H9 (cell line): ENCODE measurements around the gene TNS2. TPM values are rescaled to one million over a fixed set of nuclear protein-coding genes. Genes with fewer than 3 reads are reported as not detected.
A peak's percentile ranks its signal among the peaks of the same experiment; 100 is the strongest.

Experiments used
- DNase-seq: peaks from one replicate; pipeline ENCODE4 v3.0.0-alpha.2; 2017
- H2AFZ ChIP-seq: one replicate; pipeline ENCODE4 v1.6.1; 2013; ENCODE audit warnings: mild to moderate bottlenecking, low read length, control low read depth, moderate library complexity
- H2AK5ac ChIP-seq: 2 replicates; pipeline ENCODE4 v1.6.1; 2013; ENCODE audit warnings: low read length, control low read depth, mixed read lengths; ENCODE audit not compliant: insufficient read length
- H2BK120ac ChIP-seq: one replicate; pipeline ENCODE4 v1.6.1; 2013; ENCODE audit warnings: low read depth, mild to moderate bottlenecking, low read length, control low read depth, inconsistent platforms; ENCODE audit not compliant: poor library complexity, severe bottlenecking
- H2BK12ac ChIP-seq: 2 replicates; pipeline ENCODE4 v1.6.1; 2013; ENCODE audit warnings: low read length, control low read depth, mixed read lengths, low read depth; ENCODE audit not compliant: insufficient read length
- H2BK15ac ChIP-seq: 2 replicates; pipeline ENCODE4 v1.6.1; 2013; ENCODE audit warnings: low read depth, low read length, control low read depth
- H2BK20ac ChIP-seq: one replicate; pipeline ENCODE4 v1.6.1; 2013; ENCODE audit warnings: low read depth, mild to moderate bottlenecking, low read length, control low read depth, inconsistent platforms; ENCODE audit not compliant: poor library complexity, severe bottlenecking
- H2BK5ac ChIP-seq: 2 replicates; pipeline ENCODE4 v1.6.1; 2013; ENCODE audit warnings: low read length, control low read depth, mixed read lengths; ENCODE audit not compliant: insufficient read length
- H3K14ac ChIP-seq: 2 replicates; pipeline ENCODE4 v1.6.1; 2013; ENCODE audit warnings: low read length, control low read depth; ENCODE audit not compliant: insufficient read depth
- H3K18ac ChIP-seq: 2 replicates; pipeline ENCODE4 v1.6.1; 2013; ENCODE audit warnings: low read depth, mild to moderate bottlenecking, mixed read lengths, low read length, control low read depth; ENCODE audit not compliant: insufficient read length
- H3K23ac ChIP-seq: 2 replicates; pipeline ENCODE4 v1.6.1; 2013; ENCODE audit warnings: low read length, control low read depth, mixed read lengths, low read depth; ENCODE audit not compliant: insufficient read length
- H3K23me2 ChIP-seq: 2 replicates; pipeline ENCODE4 v1.6.1; 2013; ENCODE audit warnings: low read depth, mild to moderate bottlenecking, mixed read lengths, low read length, control low read depth; ENCODE audit not compliant: insufficient read length, poor library complexity, severe bottlenecking
- H3K27ac ChIP-seq: 2 replicates; pipeline ENCODE4 v1.5.1; 2013; ENCODE audit warnings: low read length, control low read depth, mixed read lengths, low read depth; ENCODE audit not compliant: insufficient read length
- H3K27me3 ChIP-seq: 2 replicates; pipeline ENCODE4 v1.6.1; 2013; ENCODE audit warnings: low read length, control low read depth, inconsistent platforms; ENCODE audit not compliant: insufficient read depth
- H3K4ac ChIP-seq: 2 replicates; pipeline ENCODE4 v1.6.1; 2013; ENCODE audit warnings: low read depth, mild to moderate bottlenecking, control low read depth, inconsistent platforms, low read length, moderate library complexity
- H3K4me1 ChIP-seq: 2 replicates; pipeline ENCODE4 v1.6.1; 2013; ENCODE audit warnings: low read length, control low read depth, inconsistent platforms; ENCODE audit not compliant: insufficient read depth
- H3K4me2 ChIP-seq: 2 replicates; pipeline ENCODE4 v1.6.1; 2013; ENCODE audit warnings: low read length, control low read depth, mixed read lengths; ENCODE audit not compliant: insufficient read length, insufficient read depth
- H3K56ac ChIP-seq: 2 replicates; pipeline ENCODE4 v1.6.1; 2013; ENCODE audit warnings: low read depth, mild to moderate bottlenecking, mixed read lengths, low read length, control low read depth; ENCODE audit not compliant: insufficient read length
- H3K79me1 ChIP-seq: 2 replicates; pipeline ENCODE4 v1.6.1; 2013; ENCODE audit warnings: low read depth, mild to moderate bottlenecking, moderate library complexity, low read length, control low read depth, inconsistent platforms; ENCODE audit not compliant: insufficient read depth, poor library complexity, severe bottlenecking
- H3K79me2 ChIP-seq: 2 replicates; pipeline ENCODE4 v1.6.1; 2013; ENCODE audit warnings: low read length, control low read depth, inconsistent platforms; ENCODE audit not compliant: insufficient read depth
- H3K9ac ChIP-seq: 2 replicates; pipeline ENCODE4 v1.6.1; 2013; ENCODE audit warnings: low read length, control low read depth, mixed read lengths; ENCODE audit not compliant: insufficient read length; ENCODE audit errors: extremely low read depth
- H3K9me3 ChIP-seq: one replicate; pipeline ENCODE4 v1.6.1; 2013; ENCODE audit warnings: low read depth, low read length, inconsistent platforms; ENCODE audit not compliant: control insufficient read depth
- H3T11ph ChIP-seq: one replicate; pipeline ENCODE4 v1.6.1; 2013; ENCODE audit warnings: mild to moderate bottlenecking, low read length, control low read depth, inconsistent platforms
- H4K20me1 ChIP-seq: one replicate; pipeline ENCODE4 v1.6.1; 2013; ENCODE audit not compliant: control insufficient read depth, insufficient read length, insufficient read depth
- H4K5ac ChIP-seq: 2 replicates; pipeline ENCODE4 v1.6.1; 2013; ENCODE audit warnings: low read depth, mild to moderate bottlenecking, mixed read lengths, low read length, control low read depth; ENCODE audit not compliant: insufficient read length
- H4K8ac ChIP-seq: replicated peaks from 2 replicates; pipeline ENCODE4 v1.6.1; 2013; ENCODE audit warnings: low read length, control low read depth, mixed read lengths, low read depth; ENCODE audit not compliant: insufficient read length
- H4K91ac ChIP-seq: 2 replicates; pipeline ENCODE4 v1.6.1; 2013; ENCODE audit warnings: low read depth, mild to moderate bottlenecking, moderate library complexity, mixed read lengths, low read length, control low read depth; ENCODE audit not compliant: insufficient read length
- H3K27ac Mint-ChIP-seq, 3 experiments: 2 replicates in 2 of 3; 3 replicates in 1 of 3; pipeline ENCODE4 v1.8.0; 2020 to 2021; ENCODE audit warnings: mixed read lengths in 3 of 3, mild to moderate bottlenecking in 1 of 3, moderate library complexity in 1 of 3
- H3K27me3 Mint-ChIP-seq: 2 replicates; pipeline ENCODE4 v1.8.0; 2021; ENCODE audit warnings: low read depth, mild to moderate bottlenecking, moderate library complexity, mixed read lengths
- H3K36me3 Mint-ChIP-seq, 3 experiments: 2 replicates in 2 of 3; 3 replicates in 1 of 3; pipeline ENCODE4 v1.8.0; 2020 to 2021; ENCODE audit warnings: low read depth in 3 of 3, mixed read lengths in 3 of 3; ENCODE audit not compliant: insufficient read depth in 1 of 3
- H3K4me1 Mint-ChIP-seq, 2 experiments: 2 replicates each; pipeline ENCODE4 v1.8.0; 2020; ENCODE audit warnings: mixed read lengths in 2 of 2
- H3K4me3 Mint-ChIP-seq, 2 experiments: 2 replicates in 1 of 2; 3 replicates in 1 of 2; pipeline ENCODE4 v1.8.0; 2020 to 2021; ENCODE audit warnings: mild to moderate bottlenecking in 2 of 2, mixed read lengths in 2 of 2, moderate library complexity in 1 of 2
- H3K9me3 Mint-ChIP-seq, 2 experiments: 2 replicates in 1 of 2; 3 replicates in 1 of 2; pipeline ENCODE4 v1.8.0; 2020; ENCODE audit warnings: mild to moderate bottlenecking in 2 of 2, mixed read lengths in 2 of 2, moderate library complexity in 1 of 2
- CTCF ChIP-seq: fragments of 200-600 bp; sonication (generic); conservative IDR thresholded peaks from 3 replicates; pipeline ENCODE4 v1.8.0; 2021; ENCODE audit warnings: antibody characterized with exemption, mild to moderate bottlenecking
- WGBS: extraction: QIAGEN DNeasy Blood & Tissue Kit; methylation state at CpG from one replicate; pipeline ENCODE4 v1.1.7; 2013; ENCODE audit warnings: missing lambda C conversion rate, low lambda C conversion rate, mixed read lengths; ENCODE audit not compliant: insufficient read length; ENCODE audit errors: extremely low coverage; 5-methylcytosine and 5-hydroxymethylcytosine counted together
- total RNA-seq: library from RNA; stranded (reverse); gene quantifications from 2 replicates; pipeline ENCODE4 v1.2.1, GENCODE V29; 2021

The TNS2 gene
- total RNA-seq, 1 experiment from 2014 or later: 4.5 TPM

- peak overlapping the region; percentile 10 to 97 (median 85); a peak in 6 of 7 replicates for H3K27ac Mint-ChIP-seq
- H3T11ph ChIP-seq: no peak overlapping the region
- no peak overlapping the region for H2BK5ac ChIP-seq
- H3K79me2 ChIP-seq: peaks cover 23% of the 10 kb centered on the region
- no peak overlapping the region for H2BK120ac ChIP-seq
- DNase-seq: peak; percentile 61
- H3K27ac ChIP-seq: peak overlapping the region; percentile 91
- no peak overlapping the region for H2AFZ ChIP-seq
- no peak overlapping the region for H4K8ac ChIP-seq
- H4K91ac ChIP-seq: no peak overlapping the region
- no peak overlapping the region for H3K14ac ChIP-seq
- H3K23ac ChIP-seq: no peak overlapping the region
- TF ChIP-seq CTCF: no peak
- H3K56ac ChIP-seq: no peak overlapping the region
- no peak overlapping the region for H4K5ac ChIP-seq
- no peak overlapping the region for H2BK20ac ChIP-seq
- H3K23me2 ChIP-seq: peaks cover 3% of the 10 kb centered on the region
- no peak overlapping the region for H2BK15ac ChIP-seq
- peaks cover 5% of the 10 kb centered on the region; the same call in 1 of the 2 replicates for H3K4me1 ChIP-seq
- no peak overlapping the region for H2AK5ac ChIP-seq
- peaks cover 0 to 2% of the 10 kb centered on the region in 2 experiments; a peak in 2 of 5 replicates for H3K9me3 Mint-ChIP-seq
- no CpG with 5 or more reads among the region's 2 CpGs for WGBS
- no peaks in the 10 kb centered on the region; the same call in 1 of the 2 replicates for H3K27me3 Mint-ChIP-seq
- no peaks in the 10 kb centered on the region for H3K9me3 ChIP-seq
- H3K4ac ChIP-seq: no peak overlapping the region
- no peaks in the 10 kb centered on the region for H3K27me3 ChIP-seq
- H3K36me3 Mint-ChIP-seq: peaks cover 20 to 25% (median 20%) of the 10 kb centered on the region in 3 experiments
- peak overlapping the region; percentile 95 to 99 for H3K4me3 Mint-ChIP-seq
- no peaks in the 10 kb centered on the region for H3K79me1 ChIP-seq
- no peaks in the 10 kb centered on the region for H4K20me1 ChIP-seq
- peaks cover 24 to 33% of the 10 kb centered on the region in 2 experiments for H3K4me1 Mint-ChIP-seq
- H3K9ac ChIP-seq: no peak overlapping the region
- peak overlapping the region; percentile 86 for H3K4me2 ChIP-seq
- no peak overlapping the region for H2BK12ac ChIP-seq
- no peak overlapping the region for H3K18ac ChIP-seq
These were observed 45.3 kb upstream of the TNS2 start for GRCh38 chr12:53004582-53004981.
